Measurements from ENCODE around the gene SNX30. TPM values are rescaled to one million over a fixed set of nuclear protein-coding genes. Genes with fewer than 3 reads are reported as not detected.
A peak's percentile ranks its signal among the peaks of the same experiment; 100 is the strongest.

Gene SNX30
- total and polyA plus RNA-seq, 2 experiments from 2014 or later: 6.4 to 29.1 TPM

- Histone ChIP-seq H3K27me3 (no peaks in the 10 kb centered on the region), H3K9me3 (ENCODE audit: low read depth) (no peaks in the 10 kb centered on the region), H3K36me3 (replicated peaks; ENCODE audit: insufficient read depth, low read depth) (no peaks in the 10 kb centered on the region), H3K4me3 (no peak overlapping the region), H3K79me2 (no peaks in the 10 kb centered on the region), H3K27ac (no peak overlapping the region), H3K9me2 (replicated peaks; ENCODE audit: insufficient read depth) (no peaks in the 10 kb centered on the region), H4K20me1 (ENCODE audit: insufficient read depth, poor library complexity, severe bottlenecking) (no peaks in the 10 kb centered on the region), H3K4me1 (ENCODE audit: insufficient read depth) (no peaks in the 10 kb centered on the region), H2AFZ (no peak overlapping the region), H3K4me2 (peak overlapping the region; percentile 41)
- peak; percentile 73 for DNase-seq (ENCODE audit: low spot score)
- 41% methylated on average over 15 of the region's 15 CpGs for WGBS (ENCODE audit: low lambda C conversion rate, missing lambda C conversion rate)
- TF ChIP-seq EZH2 (IDR thresholded peaks at IDR 0.05; ENCODE audit: borderline replicate concordance): no peak
- TF ChIP-seq CTCF (IDR thresholded peaks at IDR 0.05; ENCODE audit: poor library complexity): peak; percentile 95
- no peak for TF ChIP-seq EZH2phosphoT487 (IDR thresholded peaks at IDR 0.05; ENCODE audit: low read depth, severe bottlenecking, unreplicated experiment)
Measured at GRCh38 chr9:112844771-112845542, 94.4 kb downstream of the SNX30 start.

GRCh38 chr9:112846528-112847488, 96.2 kb downstream of the SNX30 start:
- WGBS (ENCODE audit: low lambda C conversion rate, missing lambda C conversion rate): 86% methylated on average over 14 of the region's 14 CpGs

More at GRCh38 chr9:112846528-112847488, 96.2 kb downstream of the SNX30 start:
- Histone ChIP-seq H3K4me2 (no peak overlapping the region), H3K9me2 (replicated peaks; ENCODE audit: insufficient read depth) (no peaks in the 10 kb centered on the region), H3K36me3 (replicated peaks; ENCODE audit: insufficient read depth, low read depth) (no peaks in the 10 kb centered on the region), H2AFZ (no peak overlapping the region), H3K27me3 (no peaks in the 10 kb centered on the region), H3K27ac (no peak overlapping the region), H4K20me1 (ENCODE audit: insufficient read depth, poor library complexity, severe bottlenecking) (no peaks in the 10 kb centered on the region), H3K4me3 (no peak overlapping the region), H3K4me1 (ENCODE audit: insufficient read depth) (no peaks in the 10 kb centered on the region), H3K9me3 (ENCODE audit: low read depth) (no peaks in the 10 kb centered on the region), H3K79me2 (no peaks in the 10 kb centered on the region)
- DNase-seq (ENCODE audit: low spot score): no peak
- TF ChIP-seq EZH2 (IDR thresholded peaks at IDR 0.05; ENCODE audit: borderline replicate concordance) (no peak), CTCF (IDR thresholded peaks at IDR 0.05; ENCODE audit: poor library complexity) (no peak), EZH2phosphoT487 (IDR thresholded peaks at IDR 0.05; ENCODE audit: low read depth, severe bottlenecking, unreplicated experiment) (no peak)

Data from hepatocyte (in vitro differentiated cells).